SIG-M5 treated with dmso at 0.1 percent for 504 hours (cell line): ENCODE measurements around the gene ZNF467.

Experiments
- DNase-seq: peaks from one replicate; lab custom pipeline; 2025; ENCODE audit not compliant: unreplicated experiment; lab: John Stamatoyannopoulos, UW

The ZNF467 gene

GRCh38 chr7:149716007-149716931, 57.1 kb downstream of the ZNF467 start:
- DNase-seq, result no peak

- no peak for DNase-seq
Measured at GRCh38 chr7:149715476-149715875, 57.9 kb downstream of the ZNF467 start.

GRCh38 chr7:149714910-149715471, 58.4 kb downstream of the ZNF467 start:
- no peak for DNase-seq
